ENCODE data around the gene B3GALT4.

The B3GALT4 gene

GRCh38 chr6:33276864-33277662 lies at the start of gene B3GALT4:
TSS of gene B3GALT4 (plus strand) at chr6:33277123. CDS start at chr6:33277420, 297 bp downstream.
- peak within 1 kb of the TSS; percentile 98 for H3K9ac ChIP-seq (ENCODE audit: low read length)
- H2AFZ ChIP-seq (ENCODE audit: low read length) = no peak within 1 kb of the TSS
- H3K4me2 ChIP-seq (ENCODE audit: low read length) = peak within 1 kb of the TSS; percentile 97
- no peak for TF ChIP-seq EZH2 (IDR thresholded peaks at IDR 0.05; ENCODE audit: borderline replicate concordance, low read length)
- TF ChIP-seq CTCF (IDR thresholded peaks at IDR 0.05; ENCODE audit: low read length) = peak; percentile 43; the same call in 1 of the 2 replicates
- no peaks in the 10 kb centered on the region for H3K27me3 ChIP-seq (ENCODE audit: insufficient read depth, low read length)
- H4K20me1 ChIP-seq (ENCODE audit: insufficient read depth, low read length) = no peaks in the 10 kb centered on the region
- H3K36me3 ChIP-seq (ENCODE audit: insufficient read depth, low read length) = peaks cover 78% of the 10 kb centered on the region
- no peaks in the 10 kb centered on the region for H3K9me2 ChIP-seq (ENCODE audit: low read depth, low read length)
- H3K4me1 ChIP-seq (ENCODE audit: insufficient read depth, low read length, severe bottlenecking) = peaks cover 56% of the 10 kb centered on the region
- peak within 1 kb of the TSS; percentile 87 for H3K27ac ChIP-seq (ENCODE audit: low read depth, low read length, poor library complexity, severe bottlenecking)
- H3K4me3 ChIP-seq (ENCODE audit: low read depth, low read length, poor library complexity, severe bottlenecking) = peak within 1 kb of the TSS; percentile 93
- H3K9me3 ChIP-seq (ENCODE audit: low read length) = no peaks in the 10 kb centered on the region
- H3F3A ChIP-seq (ENCODE audit: insufficient read depth, low read length) = peaks cover 8% of the 10 kb centered on the region; the same call in 1 of the 2 replicates
- H3K79me2 ChIP-seq (ENCODE audit: insufficient read depth, low read length) = peaks cover 30% of the 10 kb centered on the region

GRCh38 chr6:33235221-33235634 lies 41.7 kb upstream of the B3GALT4 start:
- Histone ChIP-seq H3K4me2 (ENCODE audit: low read length) (no peak overlapping the region), H3K79me2 (ENCODE audit: insufficient read depth, low read length) (no peaks in the 10 kb centered on the region), H3K9me2 (ENCODE audit: low read depth, low read length) (no peaks in the 10 kb centered on the region), H3K9ac (ENCODE audit: low read length) (no peak overlapping the region), H3K27ac (ENCODE audit: low read depth, low read length, poor library complexity, severe bottlenecking) (no peak overlapping the region), H3K4me3 (ENCODE audit: low read depth, low read length, poor library complexity, severe bottlenecking) (no peak overlapping the region), H4K20me1 (ENCODE audit: insufficient read depth, low read length) (no peaks in the 10 kb centered on the region), H3K27me3 (ENCODE audit: insufficient read depth, low read length) (peaks cover 4% of the 10 kb centered on the region; the same call in 1 of the 2 replicates), H3K4me1 (ENCODE audit: insufficient read depth, low read length, severe bottlenecking) (no peaks in the 10 kb centered on the region), H3K9me3 (ENCODE audit: low read length) (no peaks in the 10 kb centered on the region), H2AFZ (ENCODE audit: low read length) (no peak overlapping the region), H3K36me3 (ENCODE audit: insufficient read depth, low read length) (no peaks in the 10 kb centered on the region), H3F3A (ENCODE audit: insufficient read depth, low read length) (no peaks in the 10 kb centered on the region)
- TF ChIP-seq EZH2 (IDR thresholded peaks at IDR 0.05; ENCODE audit: borderline replicate concordance, low read length) (no peak), CTCF (IDR thresholded peaks at IDR 0.05; ENCODE audit: low read length) (no peak)

GRCh38 chr6:33236328-33236727 lies 40.6 kb upstream of the B3GALT4 start:
- H3K4me3 ChIP-seq (ENCODE audit: low read depth, low read length, poor library complexity, severe bottlenecking) = no peak overlapping the region
- TF ChIP-seq EZH2 (IDR thresholded peaks at IDR 0.05; ENCODE audit: borderline replicate concordance, low read length) = no peak
- no peak for TF ChIP-seq CTCF (IDR thresholded peaks at IDR 0.05; ENCODE audit: low read length)
- H3K4me2 ChIP-seq (ENCODE audit: low read length) = no peak overlapping the region
- no peaks in the 10 kb centered on the region for H3K79me2 ChIP-seq (ENCODE audit: insufficient read depth, low read length)
- no peak overlapping the region for H2AFZ ChIP-seq (ENCODE audit: low read length)
- no peaks in the 10 kb centered on the region for H3K9me2 ChIP-seq (ENCODE audit: low read depth, low read length)
- H3K9ac ChIP-seq (ENCODE audit: low read length) = no peak overlapping the region
- peaks cover 4% of the 10 kb centered on the region; the same call in 1 of the 2 replicates for H3K27me3 ChIP-seq (ENCODE audit: insufficient read depth, low read length)
- H3K4me1 ChIP-seq (ENCODE audit: insufficient read depth, low read length, severe bottlenecking) = no peaks in the 10 kb centered on the region
- H4K20me1 ChIP-seq (ENCODE audit: insufficient read depth, low read length) = no peaks in the 10 kb centered on the region
- H3K36me3 ChIP-seq (ENCODE audit: insufficient read depth, low read length) = no peaks in the 10 kb centered on the region
- H3K9me3 ChIP-seq (ENCODE audit: low read length) = no peaks in the 10 kb centered on the region
- no peaks in the 10 kb centered on the region for H3F3A ChIP-seq (ENCODE audit: insufficient read depth, low read length)
- H3K27ac ChIP-seq (ENCODE audit: low read depth, low read length, poor library complexity, severe bottlenecking) = no peak overlapping the region
